HepG2 (cell line): ENCODE results near the gene HNRNPL. TPM values are rescaled to one million over a fixed set of nuclear protein-coding genes. Genes with fewer than 3 reads are reported as not detected.

Source experiments
- ELF3 ChIP-seq: IDR thresholded peaks from 2 replicates; pipeline ENCODE4 v1.6.1; 2016; ENCODE audit warnings: missing genetic modification reagents, missing compliant biosample characterization
- HDAC1 ChIP-seq: sonication (generic); formaldehyde crosslinking; IDR thresholded peaks from 2 replicates; pipeline ENCODE4 v1.5.1; 2020; ENCODE audit warnings: mild to moderate bottlenecking, missing genetic modification reagents
- HMG20B ChIP-seq: conservative IDR thresholded peaks from 2 replicates; pipeline ENCODE4 v1.6.1; 2016; ENCODE audit warnings: missing genetic modification reagents, missing compliant biosample characterization
- MIER3 ChIP-seq: IDR thresholded peaks from 2 replicates; pipeline ENCODE4 v1.6.1; 2016; ENCODE audit warnings: missing compliant biosample characterization, borderline replicate concordance
- MTF1 ChIP-seq: sonication (generic); formaldehyde crosslinking; IDR thresholded peaks from 2 replicates; pipeline ENCODE4 v1.5.0; 2020; ENCODE audit warnings: missing genetic modification reagents
- NCOA1 ChIP-seq: sonication (generic); formaldehyde crosslinking; IDR thresholded peaks from 2 replicates; pipeline ENCODE4 v1.9.0; 2021; ENCODE audit warnings: missing genetic modification reagents
- NFATC3 ChIP-seq: sonication (generic); formaldehyde crosslinking; IDR thresholded peaks from 2 replicates; pipeline ENCODE4 v1.5.1; 2020; ENCODE audit warnings: mild to moderate bottlenecking, missing genetic modification reagents
- NR2F2 ChIP-seq: IDR thresholded peaks from 2 replicates; pipeline ENCODE4 v1.6.1; 2012; ENCODE audit warnings: low read depth, inconsistent platforms, borderline replicate concordance
- NRL ChIP-seq: sonication (generic); formaldehyde crosslinking; IDR thresholded peaks from 2 replicates; pipeline ENCODE4 v1.5.0; 2020; ENCODE audit warnings: missing genetic modification reagents, mild to moderate bottlenecking, moderate library complexity, borderline replicate concordance
- PAF1 ChIP-seq: IDR thresholded peaks from 2 replicates; pipeline ENCODE4 v1.6.1; 2016; ENCODE audit warnings: missing genetic modification reagents, missing compliant biosample characterization
- POLR2AphosphoS5 ChIP-seq: IDR thresholded peaks from 2 replicates; pipeline ENCODE4 v1.6.1; 2012; ENCODE audit warnings: low read depth, low read length
- RFX3 ChIP-seq: IDR thresholded peaks from 2 replicates; pipeline ENCODE4 v1.6.1; 2016; ENCODE audit warnings: missing biosample characterization, missing genetic modification reagents
- SRF ChIP-seq: IDR thresholded peaks from 2 replicates; pipeline ENCODE4 v1.6.1; 2011; ENCODE audit warnings: mild to moderate bottlenecking, low read depth, low read length, moderate library complexity
- TBX2 ChIP-seq: sonication (generic); formaldehyde crosslinking; IDR thresholded peaks from 2 replicates; pipeline ENCODE4 v1.5.0; 2020; ENCODE audit warnings: missing genetic modification reagents, mild to moderate bottlenecking, borderline replicate concordance
- ZNF180 ChIP-seq: sonication (generic); formaldehyde crosslinking; IDR thresholded peaks from 2 replicates; pipeline ENCODE4 v1.4.0; 2020; ENCODE audit warnings: low read depth, missing genetic modification reagents, borderline replicate concordance
- ZNF329 ChIP-seq: sonication (generic); formaldehyde crosslinking; IDR thresholded peaks from 2 replicates; pipeline ENCODE4 v1.9.0; 2021; ENCODE audit warnings: low read depth, mild to moderate bottlenecking, missing genetic modification reagents
- ZNF333 ChIP-seq: sonication (generic); formaldehyde crosslinking; IDR thresholded peaks from 2 replicates; pipeline ENCODE4 v1.4.0; 2020; ENCODE audit warnings: mild to moderate bottlenecking, missing genetic modification reagents, borderline replicate concordance
- ZNF746 ChIP-seq: sonication (generic); formaldehyde crosslinking; IDR thresholded peaks from 2 replicates; pipeline ENCODE4 v1.8.0; 2022; ENCODE audit warnings: mild to moderate bottlenecking, missing genetic modification reagents
- ZSCAN20 ChIP-seq: sonication (generic); formaldehyde crosslinking; IDR thresholded peaks from 2 replicates; pipeline ENCODE4 v1.4.0; 2020; ENCODE audit warnings: missing genetic modification reagents, mild to moderate bottlenecking, borderline replicate concordance
- polyA plus RNA-seq, 8 experiments: library from polyadenylated mRNA; depleted of rRNA in 3 of 8; stranded (reverse) in 7 of 8; unstranded in 1 of 8; fragments of >200 nt; fragmentation: Illumina TruSeq in 4 of 8; extraction: Trizol in 4 of 8; gene quantifications; 2 replicates each; pipeline versions ENCODE4 v1.2.1 to v1.2.3, GENCODE V29; 2011 to 2016; ENCODE audit warnings: low read depth in 4 of 8, missing spikeins in 1 of 8, mixed read lengths in 1 of 8; ENCODE audit not compliant: insufficient read depth in 1 of 8
- total RNA-seq, 5 experiments: library from RNA; depleted of rRNA; stranded (reverse); fragments of >200 nt; fragmentation: Illumina TruSeq; extraction: Trizol; gene quantifications; 2 replicates each; pipeline ENCODE4 v1.2.3, GENCODE V29; 2016; ENCODE audit warnings: low read depth in 1 of 5
- TF ChIP-seq, protein P1 (sequence below): IDR thresholded peaks from 2 replicates; pipeline ENCODE4 v1.6.1; 2012; ENCODE audit warnings: low read length, improper control_type of control experiment
- TF ChIP-seq, protein P2 (sequence below): sonication (generic); formaldehyde crosslinking; IDR thresholded peaks from 2 replicates; pipeline ENCODE4 v1.9.0; 2022; ENCODE audit warnings: missing genetic modification reagents, mild to moderate bottlenecking, borderline replicate concordance
- TF ChIP-seq, protein P3 (sequence below): sonication (generic); formaldehyde crosslinking; IDR thresholded peaks from 2 replicates; pipeline ENCODE4 v1.4.0; 2020; ENCODE audit warnings: missing genetic modification reagents, mild to moderate bottlenecking, borderline replicate concordance
- TF ChIP-seq, protein P4 (sequence below): sonication (generic); formaldehyde crosslinking; IDR thresholded peaks from 2 replicates; pipeline ENCODE4 v1.4.0; 2020; ENCODE audit warnings: missing genetic modification reagents, mild to moderate bottlenecking, borderline replicate concordance

HNRNPL gene
- total and polyA plus RNA-seq, 2 of the 13 experiments (the other 11 are each of a cell fraction or from before 2014, with no cell fraction given) = 156 to 278 TPM

DNA sequence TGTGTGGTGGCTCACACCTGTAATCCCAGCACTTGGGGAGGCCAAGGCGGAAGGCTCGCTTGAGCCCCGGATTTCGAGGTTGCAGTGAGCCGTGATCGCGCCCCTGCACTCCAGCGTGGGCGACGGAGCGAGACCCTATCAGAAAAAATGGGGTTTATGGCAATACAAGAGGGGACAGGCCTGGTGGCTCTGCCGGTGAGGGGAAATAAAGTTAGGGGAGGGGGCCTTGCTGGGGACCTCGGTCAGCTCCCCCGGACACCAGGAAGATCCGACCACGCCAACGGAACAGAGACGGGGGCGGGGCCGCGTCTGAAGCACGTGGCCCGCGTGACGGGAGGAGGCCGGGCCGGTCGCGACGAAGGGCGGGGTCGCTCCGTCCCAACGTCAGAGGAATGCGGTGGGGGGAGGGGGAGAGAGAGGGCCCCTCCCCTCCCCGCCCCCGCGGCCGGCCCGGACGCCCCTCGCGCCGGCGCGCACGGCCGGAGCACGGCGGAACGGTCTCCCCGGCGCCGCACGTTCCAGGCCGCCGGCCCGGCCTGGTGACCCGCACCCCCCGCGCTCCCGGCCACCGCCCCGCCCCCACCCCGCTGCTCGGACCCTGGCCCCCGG lies 1.9 kb upstream of the HNRNPL start (continued):
- TF ChIP-seq, protein P1, sequence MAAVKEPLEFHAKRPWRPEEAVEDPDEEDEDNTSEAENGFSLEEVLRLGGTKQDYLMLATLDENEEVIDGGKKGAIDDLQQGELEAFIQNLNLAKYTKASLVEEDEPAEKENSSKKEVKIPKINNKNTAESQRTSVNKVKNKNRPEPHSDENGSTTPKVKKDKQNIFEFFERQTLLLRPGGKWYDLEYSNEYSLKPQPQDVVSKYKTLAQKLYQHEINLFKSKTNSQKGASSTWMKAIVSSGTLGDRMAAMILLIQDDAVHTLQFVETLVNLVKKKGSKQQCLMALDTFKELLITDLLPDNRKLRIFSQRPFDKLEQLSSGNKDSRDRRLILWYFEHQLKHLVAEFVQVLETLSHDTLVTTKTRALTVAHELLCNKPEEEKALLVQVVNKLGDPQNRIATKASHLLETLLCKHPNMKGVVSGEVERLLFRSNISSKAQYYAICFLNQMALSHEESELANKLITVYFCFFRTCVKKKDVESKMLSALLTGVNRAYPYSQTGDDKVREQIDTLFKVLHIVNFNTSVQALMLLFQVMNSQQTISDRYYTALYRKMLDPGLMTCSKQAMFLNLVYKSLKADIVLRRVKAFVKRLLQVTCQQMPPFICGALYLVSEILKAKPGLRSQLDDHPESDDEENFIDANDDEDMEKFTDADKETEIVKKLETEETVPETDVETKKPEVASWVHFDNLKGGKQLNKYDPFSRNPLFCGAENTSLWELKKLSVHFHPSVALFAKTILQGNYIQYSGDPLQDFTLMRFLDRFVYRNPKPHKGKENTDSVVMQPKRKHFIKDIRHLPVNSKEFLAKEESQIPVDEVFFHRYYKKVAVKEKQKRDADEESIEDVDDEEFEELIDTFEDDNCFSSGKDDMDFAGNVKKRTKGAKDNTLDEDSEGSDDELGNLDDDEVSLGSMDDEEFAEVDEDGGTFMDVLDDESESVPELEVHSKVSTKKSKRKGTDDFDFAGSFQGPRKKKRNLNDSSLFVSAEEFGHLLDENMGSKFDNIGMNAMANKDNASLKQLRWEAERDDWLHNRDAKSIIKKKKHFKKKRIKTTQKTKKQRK = no peak
- TF ChIP-seq TBX2 (CRISPR knock-in tag) (no peak; the same call in 1 of the 2 replicates), NRL (CRISPR knock-in tag) (no peak; the same call in 1 of the 2 replicates), ZNF333 (CRISPR knock-in tag) (no peak), NR2F2 (no peak), ELF3 (peak; percentile 78), NCOA1 (no peak), ZNF746 (no peak), ZSCAN20 (CRISPR knock-in tag) (no peak), MTF1 (no peak), SRF (no peak), RFX3 (CRISPR knock-in tag) (no peak), ZNF180 (CRISPR knock-in tag) (no peak), ZNF329 (CRISPR knock-in tag) (peak; percentile 76; the same call in 1 of the 2 replicates), HDAC1 (CRISPR knock-in tag) (peak; percentile 65), MIER3 (CRISPR knock-in tag) (peak; percentile 51; the same call in 1 of the 2 replicates), PAF1 (CRISPR knock-in tag) (no peak), POLR2AphosphoS5 (peak; percentile 76), HMG20B (CRISPR knock-in tag) (no peak), NFATC3 (CRISPR knock-in tag) (no peak)
- TF ChIP-seq, protein P2, sequence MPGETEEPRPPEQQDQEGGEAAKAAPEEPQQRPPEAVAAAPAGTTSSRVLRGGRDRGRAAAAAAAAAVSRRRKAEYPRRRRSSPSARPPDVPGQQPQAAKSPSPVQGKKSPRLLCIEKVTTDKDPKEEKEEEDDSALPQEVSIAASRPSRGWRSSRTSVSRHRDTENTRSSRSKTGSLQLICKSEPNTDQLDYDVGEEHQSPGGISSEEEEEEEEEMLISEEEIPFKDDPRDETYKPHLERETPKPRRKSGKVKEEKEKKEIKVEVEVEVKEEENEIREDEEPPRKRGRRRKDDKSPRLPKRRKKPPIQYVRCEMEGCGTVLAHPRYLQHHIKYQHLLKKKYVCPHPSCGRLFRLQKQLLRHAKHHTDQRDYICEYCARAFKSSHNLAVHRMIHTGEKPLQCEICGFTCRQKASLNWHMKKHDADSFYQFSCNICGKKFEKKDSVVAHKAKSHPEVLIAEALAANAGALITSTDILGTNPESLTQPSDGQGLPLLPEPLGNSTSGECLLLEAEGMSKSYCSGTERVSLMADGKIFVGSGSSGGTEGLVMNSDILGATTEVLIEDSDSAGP = no peak
- TF ChIP-seq, protein P3, sequence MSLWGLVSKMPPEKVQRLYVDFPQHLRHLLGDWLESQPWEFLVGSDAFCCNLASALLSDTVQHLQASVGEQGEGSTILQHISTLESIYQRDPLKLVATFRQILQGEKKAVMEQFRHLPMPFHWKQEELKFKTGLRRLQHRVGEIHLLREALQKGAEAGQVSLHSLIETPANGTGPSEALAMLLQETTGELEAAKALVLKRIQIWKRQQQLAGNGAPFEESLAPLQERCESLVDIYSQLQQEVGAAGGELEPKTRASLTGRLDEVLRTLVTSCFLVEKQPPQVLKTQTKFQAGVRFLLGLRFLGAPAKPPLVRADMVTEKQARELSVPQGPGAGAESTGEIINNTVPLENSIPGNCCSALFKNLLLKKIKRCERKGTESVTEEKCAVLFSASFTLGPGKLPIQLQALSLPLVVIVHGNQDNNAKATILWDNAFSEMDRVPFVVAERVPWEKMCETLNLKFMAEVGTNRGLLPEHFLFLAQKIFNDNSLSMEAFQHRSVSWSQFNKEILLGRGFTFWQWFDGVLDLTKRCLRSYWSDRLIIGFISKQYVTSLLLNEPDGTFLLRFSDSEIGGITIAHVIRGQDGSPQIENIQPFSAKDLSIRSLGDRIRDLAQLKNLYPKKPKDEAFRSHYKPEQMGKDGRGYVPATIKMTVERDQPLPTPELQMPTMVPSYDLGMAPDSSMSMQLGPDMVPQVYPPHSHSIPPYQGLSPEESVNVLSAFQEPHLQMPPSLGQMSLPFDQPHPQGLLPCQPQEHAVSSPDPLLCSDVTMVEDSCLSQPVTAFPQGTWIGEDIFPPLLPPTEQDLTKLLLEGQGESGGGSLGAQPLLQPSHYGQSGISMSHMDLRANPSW (CRISPR knock-in tag) = no peak
- TF ChIP-seq, protein P4, sequence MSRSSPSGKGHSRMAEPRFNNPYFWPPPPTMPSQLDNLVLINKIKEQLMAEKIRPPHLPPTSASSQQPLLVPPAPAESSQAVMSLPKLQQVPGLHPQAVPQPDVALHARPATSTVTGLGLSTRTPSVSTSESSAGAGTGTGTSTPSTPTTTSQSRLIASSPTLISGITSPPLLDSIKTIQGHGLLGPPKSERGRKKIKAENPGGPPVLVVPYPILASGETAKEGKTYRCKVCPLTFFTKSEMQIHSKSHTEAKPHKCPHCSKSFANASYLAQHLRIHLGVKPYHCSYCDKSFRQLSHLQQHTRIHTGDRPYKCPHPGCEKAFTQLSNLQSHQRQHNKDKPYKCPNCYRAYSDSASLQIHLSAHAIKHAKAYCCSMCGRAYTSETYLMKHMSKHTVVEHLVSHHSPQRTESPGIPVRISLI (CRISPR knock-in tag) = no peak
